ENCODE results near the gene ERICH4. TPM values are rescaled to one million over a fixed set of nuclear protein-coding genes. Genes with fewer than 3 reads are reported as not detected.
A peak's percentile ranks its signal among the peaks of the same experiment; 100 is the strongest.
"Not testable (repeated sequence)": the region's sequence is repeated elsewhere in the genome, so short reads cannot be mapped to it uniquely, and the experiment has no call there.

The ERICH4 gene
- total and polyA plus RNA-seq, 9 donors, result 0.12 to 3.7 (median 0.36) TPM; not detected in 5

DNA sequence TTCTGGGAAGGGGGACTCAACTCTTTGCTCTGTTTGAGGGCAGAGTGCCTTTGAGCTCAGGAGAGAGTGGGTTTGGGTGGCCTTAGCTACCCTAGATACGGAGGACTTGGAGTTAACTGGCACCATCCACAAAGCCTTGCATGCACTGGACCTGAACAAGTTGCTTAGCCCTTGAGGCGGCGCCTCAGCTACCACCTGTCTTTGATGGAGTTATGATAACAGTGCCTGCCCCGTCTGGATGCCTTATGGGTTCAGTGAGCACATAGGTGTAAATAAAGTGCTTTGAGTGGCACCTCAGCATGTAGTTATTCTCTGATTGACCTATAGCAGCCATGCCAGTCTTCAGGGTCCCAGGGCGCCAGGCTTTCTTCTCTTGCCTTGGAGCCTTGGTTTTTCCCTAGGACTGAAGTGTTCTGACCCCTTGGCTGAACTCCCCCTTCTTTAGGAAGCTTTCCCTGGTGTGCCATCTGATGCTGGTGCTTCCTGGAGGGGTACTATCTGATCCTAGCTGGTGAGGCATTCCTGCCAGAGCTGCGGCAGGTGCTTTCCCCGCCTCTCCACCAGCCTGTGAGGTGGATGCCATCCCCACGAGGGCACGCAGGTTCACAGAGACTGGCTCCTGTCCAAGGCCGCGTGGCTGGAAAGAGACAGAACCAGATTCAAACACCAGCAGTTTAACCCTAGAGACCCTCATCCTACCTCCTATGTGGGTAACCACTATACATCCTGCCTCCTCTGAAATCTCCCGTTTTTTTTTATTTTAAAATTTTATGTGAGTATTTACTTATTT is 39.6 kb upstream of the ERICH4 start:
- no peak overlapping the region for H3K27ac ChIP-seq (ENCODE audit: low read length)
- no peak for DNase-seq
- H3K4me1 ChIP-seq (ENCODE audit: control insufficient read depth, insufficient read depth, low read length), result peaks cover 6% of the 10 kb centered on the region

DNA sequence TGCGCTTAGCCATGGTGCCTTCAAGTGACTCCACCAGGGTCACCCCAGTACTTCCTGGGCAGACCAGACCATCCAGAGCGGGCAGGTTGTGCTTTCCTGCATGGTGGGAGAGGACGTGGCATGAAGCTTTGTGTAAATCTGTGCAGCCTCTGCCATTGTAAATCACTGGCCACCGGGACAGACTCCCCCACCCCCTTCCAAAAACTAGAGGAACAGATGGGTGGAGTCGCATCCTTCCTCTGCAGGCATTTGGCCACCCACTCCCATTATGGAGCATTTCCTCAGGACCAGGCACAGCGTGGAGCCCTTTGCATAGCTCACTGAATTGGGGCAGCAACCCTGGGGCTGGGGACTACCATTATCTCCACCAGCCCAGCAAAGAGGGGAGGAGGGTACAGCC is 37.2 kb upstream of the ERICH4 start:
- no peaks in the 10 kb centered on the region for H3K9me3 ChIP-seq (replicated peaks; ENCODE audit: control insufficient read depth, low read depth, low read length)
- no peaks in the 10 kb centered on the region for H3K27me3 ChIP-seq (ENCODE audit: control insufficient read depth, insufficient read depth, low read length)
- no peak overlapping the region for H3K4me3 ChIP-seq (ENCODE audit: low read length)
- H3K27ac ChIP-seq (ENCODE audit: low read length), result no peak overlapping the region
- no peak for DNase-seq
- peaks cover 18% of the 10 kb centered on the region for H3K36me3 ChIP-seq (ENCODE audit: control insufficient read depth, insufficient read depth, low read length)
- 89% methylated on average over 3 of the region's 6 CpGs for WGBS (ENCODE audit: insufficient coverage)
- no peaks in the 10 kb centered on the region for H3K4me1 ChIP-seq (ENCODE audit: control insufficient read depth, insufficient read depth, low read length)

More for the DNA sequence above, 39.6 kb upstream of the ERICH4 start:
- WGBS (ENCODE audit: insufficient coverage), result 95% methylated on average over 3 of the region's 12 CpGs
- H3K36me3 ChIP-seq (ENCODE audit: control insufficient read depth, insufficient read depth, low read length), result peaks cover 13% of the 10 kb centered on the region
- no peak overlapping the region for H3K4me3 ChIP-seq (ENCODE audit: low read length)
- H3K27me3 ChIP-seq (ENCODE audit: control insufficient read depth, insufficient read depth, low read length), result no peaks in the 10 kb centered on the region
- H3K9me3 ChIP-seq (replicated peaks; ENCODE audit: control insufficient read depth, low read depth, low read length), result no peaks in the 10 kb centered on the region

DNA sequence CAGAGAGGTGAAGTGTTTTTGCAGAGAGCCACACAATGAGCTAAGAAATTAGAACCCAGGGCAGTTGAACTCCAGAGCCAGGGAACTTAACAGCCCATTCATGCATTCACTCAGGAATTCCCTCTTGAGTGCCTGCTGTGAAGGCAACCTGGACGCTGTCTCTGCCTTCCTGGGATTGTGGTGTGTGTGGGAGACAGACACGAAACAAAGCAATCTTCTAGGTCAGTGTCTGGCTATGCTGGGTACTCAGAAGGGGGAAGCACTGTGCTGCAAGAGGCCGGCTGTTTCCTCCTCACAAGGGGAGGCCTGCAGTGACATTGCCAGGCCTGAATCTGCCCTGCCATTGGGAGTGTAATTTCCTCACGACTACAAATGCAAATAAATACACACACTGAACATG is 35.7 kb upstream of the ERICH4 start:
- Histone ChIP-seq H3K36me3 (ENCODE audit: control insufficient read depth, insufficient read depth, low read length) (peaks cover 28% of the 10 kb centered on the region), H3K27ac (ENCODE audit: low read length) (no peak overlapping the region), H3K9me3 (replicated peaks; ENCODE audit: control insufficient read depth, low read depth, low read length) (no peaks in the 10 kb centered on the region), H3K4me1 (ENCODE audit: control insufficient read depth, insufficient read depth, low read length) (no peaks in the 10 kb centered on the region), H3K4me3 (ENCODE audit: low read length) (no peak overlapping the region), H3K27me3 (ENCODE audit: control insufficient read depth, insufficient read depth, low read length) (no peaks in the 10 kb centered on the region)
- DNase-seq, result peak; percentile 38
- WGBS (ENCODE audit: insufficient coverage), result 27% methylated on average over 3 of the region's 4 CpGs

DNA sequence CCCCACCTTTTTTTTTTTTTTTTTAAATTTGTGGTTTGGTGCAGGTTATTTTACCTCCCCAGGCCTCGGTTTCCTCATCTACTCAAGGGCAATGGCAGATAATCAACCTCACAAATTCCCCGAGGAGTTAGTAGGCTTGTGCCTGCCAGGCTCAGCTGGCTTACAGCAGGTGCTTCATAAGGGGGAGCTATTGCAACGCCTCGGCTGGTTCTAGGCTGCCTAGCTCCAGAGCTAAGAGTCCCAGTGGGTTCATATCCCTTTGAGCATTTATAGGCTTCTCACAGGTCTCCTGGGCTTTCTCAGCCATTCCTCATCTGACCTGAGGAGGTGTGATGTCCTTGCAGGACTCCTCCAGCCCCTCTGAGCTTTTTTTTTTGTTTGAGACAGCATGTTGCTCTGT is 34.7 kb upstream of the ERICH4 start:
- WGBS (ENCODE audit: insufficient coverage), result 100% methylated on average over 1 of the region's 4 CpGs
- H3K27ac ChIP-seq (ENCODE audit: low read length), result no peak overlapping the region
- no peaks in the 10 kb centered on the region for H3K4me1 ChIP-seq (ENCODE audit: control insufficient read depth, insufficient read depth, low read length)
- DNase-seq, result no peak
- no peaks in the 10 kb centered on the region for H3K9me3 ChIP-seq (replicated peaks; ENCODE audit: control insufficient read depth, low read depth, low read length)
- no peaks in the 10 kb centered on the region for H3K27me3 ChIP-seq (ENCODE audit: control insufficient read depth, insufficient read depth, low read length)
- peaks cover 32% of the 10 kb centered on the region for H3K36me3 ChIP-seq (ENCODE audit: control insufficient read depth, insufficient read depth, low read length)
- no peak overlapping the region for H3K4me3 ChIP-seq (ENCODE audit: low read length)

DNA sequence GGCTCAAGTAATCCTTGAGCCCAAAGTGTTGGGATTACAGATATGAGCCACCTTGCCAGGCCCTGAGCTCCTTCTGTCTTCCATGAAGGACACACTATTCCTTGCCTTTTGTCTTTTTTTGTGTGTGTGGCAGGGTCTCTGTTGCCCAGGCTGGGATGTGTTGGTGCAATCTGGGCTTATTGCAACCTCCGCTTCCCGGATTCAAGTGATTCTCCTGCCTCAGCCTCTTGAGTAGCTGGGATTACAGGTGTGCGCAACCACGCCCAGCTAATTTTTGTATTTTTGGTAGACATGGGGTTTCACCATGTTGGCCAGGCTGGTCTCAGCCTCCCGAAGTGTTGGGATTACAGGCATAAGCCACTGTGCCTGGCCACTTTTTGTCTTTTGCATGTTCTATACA is 34.1 kb upstream of the ERICH4 start:
- WGBS (ENCODE audit: insufficient coverage), result 97% methylated on average over 5 of the region's 5 CpGs
- peaks cover 36% of the 10 kb centered on the region for H3K36me3 ChIP-seq (ENCODE audit: control insufficient read depth, insufficient read depth, low read length)
- not testable (repeated sequence) for DNase-seq; H3K27ac ChIP-seq (ENCODE audit: low read length); H3K4me1 ChIP-seq (ENCODE audit: control insufficient read depth, insufficient read depth, low read length); H3K9me3 ChIP-seq (replicated peaks; ENCODE audit: control insufficient read depth, low read depth, low read length); H3K27me3 ChIP-seq (ENCODE audit: control insufficient read depth, insufficient read depth, low read length); H3K4me3 ChIP-seq (ENCODE audit: low read length)

DNA sequence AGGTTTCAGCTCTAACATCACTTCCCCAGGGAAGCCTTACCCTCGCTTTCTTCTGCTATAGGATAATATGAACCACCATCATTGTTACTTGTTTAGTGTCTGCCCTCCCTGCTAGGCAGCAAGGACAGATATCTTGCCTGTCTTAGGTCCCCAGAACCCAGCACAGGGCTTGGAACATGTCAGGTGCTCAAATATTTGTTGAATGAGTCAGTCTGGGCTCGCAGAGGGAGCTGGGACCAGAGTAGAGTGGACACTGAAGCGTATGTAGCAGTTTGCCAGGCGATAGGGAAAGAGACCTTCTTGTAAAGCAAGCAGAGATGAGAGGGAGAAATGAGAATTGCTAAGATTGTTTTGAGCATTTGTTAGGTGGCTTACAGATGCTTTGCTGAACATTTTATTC is 33.7 kb upstream of the ERICH4 start:
- no peak for DNase-seq
- H3K4me3 ChIP-seq (ENCODE audit: low read length), result no peak overlapping the region
- WGBS (ENCODE audit: insufficient coverage), result 67% methylated on average over 4 of the region's 4 CpGs
- peaks cover 40% of the 10 kb centered on the region for H3K36me3 ChIP-seq (ENCODE audit: control insufficient read depth, insufficient read depth, low read length)
- H3K4me1 ChIP-seq (ENCODE audit: control insufficient read depth, insufficient read depth, low read length), result peaks cover 2% of the 10 kb centered on the region
- H3K27me3 ChIP-seq (ENCODE audit: control insufficient read depth, insufficient read depth, low read length), result no peaks in the 10 kb centered on the region
- no peaks in the 10 kb centered on the region for H3K9me3 ChIP-seq (replicated peaks; ENCODE audit: control insufficient read depth, low read depth, low read length)
- H3K27ac ChIP-seq (ENCODE audit: low read length), result peak overlapping the region; percentile 29

DNA sequence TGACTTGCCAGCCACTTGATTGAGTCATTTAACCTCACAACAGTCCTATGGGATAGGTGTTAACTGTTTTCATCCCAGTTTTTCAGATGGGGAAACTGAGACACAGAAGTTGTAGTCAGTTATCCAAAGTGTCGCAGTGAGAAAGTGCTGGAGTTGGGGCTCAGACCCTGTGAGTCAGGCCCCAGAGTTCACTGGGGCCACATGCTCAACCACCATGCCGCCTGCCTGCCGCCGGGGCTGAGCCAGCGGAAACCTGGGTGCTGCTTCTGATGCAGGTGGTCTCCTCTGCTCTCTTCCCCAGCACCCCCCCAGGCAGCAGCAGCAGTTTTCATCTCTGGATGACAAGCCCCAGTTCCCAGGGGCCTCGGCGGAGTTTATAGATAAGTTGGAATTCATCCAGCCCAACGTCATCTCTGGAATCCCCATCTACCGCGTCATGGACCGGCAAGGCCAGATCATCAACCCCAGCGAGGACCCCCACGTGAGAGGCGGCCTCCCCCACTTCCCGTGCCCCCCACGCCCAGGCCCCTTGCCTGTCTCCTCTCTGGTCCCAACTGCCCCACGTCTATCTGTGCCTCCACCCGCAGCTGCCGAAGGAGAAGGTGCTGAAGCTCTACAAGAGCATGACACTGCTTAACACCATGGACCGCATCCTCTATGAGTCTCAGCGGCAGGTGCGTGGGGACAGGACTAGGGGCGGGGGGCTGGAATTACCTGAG is 32.5 kb upstream of the ERICH4 start:
- Histone ChIP-seq H3K9me3 (replicated peaks; ENCODE audit: control insufficient read depth, low read depth, low read length) (no peaks in the 10 kb centered on the region), H3K27ac (ENCODE audit: low read length) (no peak overlapping the region), H3K27me3 (ENCODE audit: control insufficient read depth, insufficient read depth, low read length) (no peaks in the 10 kb centered on the region), H3K36me3 (ENCODE audit: control insufficient read depth, insufficient read depth, low read length) (peaks cover 51% of the 10 kb centered on the region), H3K4me3 (ENCODE audit: low read length) (no peak overlapping the region), H3K4me1 (ENCODE audit: control insufficient read depth, insufficient read depth, low read length) (peaks cover 14% of the 10 kb centered on the region)
- DNase-seq, result no peak
- WGBS (ENCODE audit: insufficient coverage), result 93% methylated on average over 17 of the region's 23 CpGs

DNA sequence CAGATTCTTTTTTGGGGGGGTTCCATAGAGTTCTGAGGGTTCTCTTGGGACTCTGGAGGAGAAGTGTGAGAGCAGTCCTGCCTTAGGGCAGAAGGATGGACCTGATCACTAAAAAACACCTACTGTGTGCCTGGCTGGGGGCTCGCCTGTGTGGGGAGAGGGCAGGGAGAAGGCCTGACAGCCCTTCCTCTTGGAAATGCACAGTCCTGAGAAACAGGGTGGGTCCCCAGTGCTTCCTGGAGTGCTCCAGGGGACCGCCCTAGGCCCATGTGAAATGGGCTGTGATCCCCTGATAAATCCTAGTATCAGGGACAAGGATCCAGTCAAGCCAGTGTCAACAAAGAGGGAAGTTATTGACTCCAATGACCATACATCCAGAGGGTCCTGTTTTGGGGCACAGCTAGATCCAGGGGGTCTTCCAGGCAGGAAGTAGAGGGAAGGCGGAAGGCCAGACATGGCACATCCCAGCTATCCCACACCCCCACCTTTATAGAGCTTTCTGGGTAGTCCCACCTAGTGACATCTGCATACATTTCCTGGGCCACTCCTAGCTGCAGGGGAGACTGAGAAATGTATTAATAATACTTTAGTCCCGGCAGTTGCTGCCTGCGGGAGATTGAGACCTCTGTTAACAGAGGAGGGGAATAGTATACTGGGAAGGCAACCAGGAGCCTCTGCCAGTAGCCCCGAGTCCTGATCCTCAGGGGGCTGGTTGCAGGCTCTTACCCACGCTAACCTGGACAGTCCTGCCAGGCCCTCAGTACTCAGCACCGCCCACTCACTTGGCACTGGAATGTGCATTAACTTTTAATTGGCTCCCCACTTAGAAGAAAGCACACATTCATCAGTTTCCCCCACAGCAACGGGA is 31.6 kb upstream of the ERICH4 start:
- H3K4me1 ChIP-seq (ENCODE audit: control insufficient read depth, insufficient read depth, low read length), result peaks cover 14% of the 10 kb centered on the region
- no peaks in the 10 kb centered on the region for H3K9me3 ChIP-seq (replicated peaks; ENCODE audit: control insufficient read depth, low read depth, low read length)
- H3K27ac ChIP-seq (ENCODE audit: low read length), result no peak overlapping the region
- 82% methylated on average over 5 of the region's 9 CpGs for WGBS (ENCODE audit: insufficient coverage)
- H3K4me3 ChIP-seq (ENCODE audit: low read length), result no peak overlapping the region
- no peak for DNase-seq
- no peaks in the 10 kb centered on the region for H3K27me3 ChIP-seq (ENCODE audit: control insufficient read depth, insufficient read depth, low read length)
- H3K36me3 ChIP-seq (ENCODE audit: control insufficient read depth, insufficient read depth, low read length), result peaks cover 56% of the 10 kb centered on the region

DNA sequence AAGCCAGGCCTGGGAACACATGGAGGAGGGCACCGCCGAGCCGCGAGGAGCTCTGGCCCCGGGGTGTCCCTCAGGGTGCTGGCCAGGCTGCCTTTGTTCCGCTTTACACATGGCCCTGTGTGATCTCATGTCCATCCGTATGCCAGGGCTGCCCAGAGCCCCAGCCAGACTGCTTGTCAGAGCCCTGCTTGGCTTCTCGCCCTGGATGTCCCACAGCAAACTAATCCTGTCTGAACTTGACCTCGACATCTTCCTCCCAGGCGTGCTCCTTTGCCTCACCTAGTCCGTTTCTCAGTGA is 31.0 kb upstream of the ERICH4 start:
- DNase-seq, result no peak
- no peaks in the 10 kb centered on the region for H3K9me3 ChIP-seq (replicated peaks; ENCODE audit: control insufficient read depth, low read depth, low read length)
- no peaks in the 10 kb centered on the region for H3K27me3 ChIP-seq (ENCODE audit: control insufficient read depth, insufficient read depth, low read length)
- WGBS (ENCODE audit: insufficient coverage), result 87% methylated on average over 11 of the region's 11 CpGs
- H3K36me3 ChIP-seq (ENCODE audit: control insufficient read depth, insufficient read depth, low read length), result peaks cover 59% of the 10 kb centered on the region
- H3K27ac ChIP-seq (ENCODE audit: low read length), result no peak overlapping the region
- no peak overlapping the region for H3K4me3 ChIP-seq (ENCODE audit: low read length)
- H3K4me1 ChIP-seq (ENCODE audit: control insufficient read depth, insufficient read depth, low read length), result peaks cover 14% of the 10 kb centered on the region

DNA sequence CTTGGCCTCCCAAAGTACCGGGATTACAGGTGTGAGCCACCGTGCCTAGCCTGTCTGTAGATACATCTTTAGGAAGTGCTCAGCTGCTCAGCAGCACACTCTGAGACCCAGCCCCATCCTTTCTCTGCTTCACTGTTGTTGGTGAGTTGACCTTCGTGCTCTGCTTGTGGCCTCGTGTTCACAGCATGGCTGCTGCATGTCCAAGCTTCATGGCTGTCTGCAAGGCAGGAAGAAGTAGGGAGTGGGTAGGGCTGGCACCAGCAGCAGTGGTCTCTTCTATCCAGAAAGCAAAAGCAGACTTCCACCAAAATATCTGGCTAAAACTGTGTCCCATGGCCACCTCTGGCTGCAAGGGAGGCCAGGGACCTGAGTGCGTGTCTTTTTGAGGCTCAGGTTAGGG is 30.0 kb upstream of the ERICH4 start:
- WGBS (ENCODE audit: insufficient coverage), result 100% methylated on average over 2 of the region's 5 CpGs
- Histone ChIP-seq H3K27ac (ENCODE audit: low read length) (no peak overlapping the region), H3K9me3 (replicated peaks; ENCODE audit: control insufficient read depth, low read depth, low read length) (no peaks in the 10 kb centered on the region), H3K36me3 (ENCODE audit: control insufficient read depth, insufficient read depth, low read length) (peaks cover 57% of the 10 kb centered on the region), H3K4me1 (ENCODE audit: control insufficient read depth, insufficient read depth, low read length) (peaks cover 14% of the 10 kb centered on the region), H3K4me3 (ENCODE audit: low read length) (no peak overlapping the region), H3K27me3 (ENCODE audit: control insufficient read depth, insufficient read depth, low read length) (no peaks in the 10 kb centered on the region)
- DNase-seq, result no peak
